ENCODE measurements around the gene APOBEC4.
"Not testable (repeated sequence)": the region's sequence is repeated elsewhere in the genome, so short reads cannot be mapped to it uniquely, and the experiment has no call there.

Gene APOBEC4

GRCh38 chr1:183633676-183634343 lies 19.3 kb downstream of the APOBEC4 start:
- peak; percentile 22 to 77 for DNase-seq

GRCh38 chr1:183632964-183633363 lies 20.2 kb downstream of the APOBEC4 start:
- peak in 1 of 2 donors; percentile 27 for DNase-seq

GRCh38 chr1:183632114-183632513 lies 21.0 kb downstream of the APOBEC4 start:
- DNase-seq: no peak

GRCh38 chr1:183630748-183631147 lies 22.4 kb downstream of the APOBEC4 start:
- DNase-seq: no peak

- no peak for DNase-seq
Observed at GRCh38 chr1:183628537-183628936, 24.6 kb downstream of the APOBEC4 start.

GRCh38 chr1:183626236-183626635 lies 26.9 kb downstream of the APOBEC4 start:
- not testable (repeated sequence) for DNase-seq

GRCh38 chr1:183622884-183623785 lies 30.0 kb downstream of the APOBEC4 start:
- DNase-seq: peak; percentile 59 to 68

- DNase-seq: no peak
Observed at GRCh38 chr1:183622013-183622412, 31.1 kb downstream of the APOBEC4 start.

GRCh38 chr1:183620311-183620710 lies 32.8 kb downstream of the APOBEC4 start:
- DNase-seq: no peak

GRCh38 chr1:183619781-183620180 lies 33.3 kb downstream of the APOBEC4 start:
- no peak for DNase-seq

GRCh38 chr1:183618202-183618601 lies 34.9 kb downstream of the APOBEC4 start:
- not testable (repeated sequence) for DNase-seq

GRCh38 chr1:183612975-183613374 lies 40.1 kb downstream of the APOBEC4 start:
- DNase-seq: not testable (repeated sequence)

GRCh38 chr1:183612407-183612806 lies 40.7 kb downstream of the APOBEC4 start:
- DNase-seq: no peak

- DNase-seq: no peak
Observed at GRCh38 chr1:183611021-183611420, 42.1 kb downstream of the APOBEC4 start.

GRCh38 chr1:183609759-183610452 lies 43.2 kb downstream of the APOBEC4 start:
- no peak for DNase-seq

GRCh38 chr1:183609313-183609712 lies 43.8 kb downstream of the APOBEC4 start:
- DNase-seq: peak in 1 of 2 donors; percentile 45

GRCh38 chr1:183607322-183607980 lies 45.7 kb downstream of the APOBEC4 start:
- no peak for DNase-seq

- no peak for DNase-seq
Observed at GRCh38 chr1:183605904-183606303, 47.2 kb downstream of the APOBEC4 start.

- peak in 1 of 2 donors; percentile 20 for DNase-seq
Observed at GRCh38 chr1:183604815-183605214, 48.3 kb downstream of the APOBEC4 start.

GRCh38 chr1:183604038-183604808 lies 48.9 kb downstream of the APOBEC4 start:
- peak in 1 of 2 donors; percentile 62 for DNase-seq

- no peak for DNase-seq
Observed at GRCh38 chr1:183602510-183602909, 50.6 kb downstream of the APOBEC4 start.

- DNase-seq: no peak
Observed at GRCh38 chr1:183600634-183601033, 52.5 kb downstream of the APOBEC4 start.

All from CD4-positive, alpha-beta T cell treated with Interferon alpha-2 for 1 hour (primary cell).